ENCODE measurements around the gene OSBPL8. TPM values are rescaled to one million over a fixed set of nuclear protein-coding genes. Genes with fewer than 3 reads are reported as not detected.

OSBPL8 gene, protein sequence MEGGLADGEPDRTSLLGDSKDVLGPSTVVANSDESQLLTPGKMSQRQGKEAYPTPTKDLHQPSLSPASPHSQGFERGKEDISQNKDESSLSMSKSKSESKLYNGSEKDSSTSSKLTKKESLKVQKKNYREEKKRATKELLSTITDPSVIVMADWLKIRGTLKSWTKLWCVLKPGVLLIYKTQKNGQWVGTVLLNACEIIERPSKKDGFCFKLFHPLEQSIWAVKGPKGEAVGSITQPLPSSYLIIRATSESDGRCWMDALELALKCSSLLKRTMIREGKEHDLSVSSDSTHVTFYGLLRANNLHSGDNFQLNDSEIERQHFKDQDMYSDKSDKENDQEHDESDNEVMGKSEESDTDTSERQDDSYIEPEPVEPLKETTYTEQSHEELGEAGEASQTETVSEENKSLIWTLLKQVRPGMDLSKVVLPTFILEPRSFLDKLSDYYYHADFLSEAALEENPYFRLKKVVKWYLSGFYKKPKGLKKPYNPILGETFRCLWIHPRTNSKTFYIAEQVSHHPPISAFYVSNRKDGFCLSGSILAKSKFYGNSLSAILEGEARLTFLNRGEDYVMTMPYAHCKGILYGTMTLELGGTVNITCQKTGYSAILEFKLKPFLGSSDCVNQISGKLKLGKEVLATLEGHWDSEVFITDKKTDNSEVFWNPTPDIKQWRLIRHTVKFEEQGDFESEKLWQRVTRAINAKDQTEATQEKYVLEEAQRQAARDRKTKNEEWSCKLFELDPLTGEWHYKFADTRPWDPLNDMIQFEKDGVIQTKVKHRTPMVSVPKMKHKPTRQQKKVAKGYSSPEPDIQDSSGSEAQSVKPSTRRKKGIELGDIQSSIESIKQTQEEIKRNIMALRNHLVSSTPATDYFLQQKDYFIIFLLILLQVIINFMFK
- 103 TPM for total RNA-seq

DNA sequence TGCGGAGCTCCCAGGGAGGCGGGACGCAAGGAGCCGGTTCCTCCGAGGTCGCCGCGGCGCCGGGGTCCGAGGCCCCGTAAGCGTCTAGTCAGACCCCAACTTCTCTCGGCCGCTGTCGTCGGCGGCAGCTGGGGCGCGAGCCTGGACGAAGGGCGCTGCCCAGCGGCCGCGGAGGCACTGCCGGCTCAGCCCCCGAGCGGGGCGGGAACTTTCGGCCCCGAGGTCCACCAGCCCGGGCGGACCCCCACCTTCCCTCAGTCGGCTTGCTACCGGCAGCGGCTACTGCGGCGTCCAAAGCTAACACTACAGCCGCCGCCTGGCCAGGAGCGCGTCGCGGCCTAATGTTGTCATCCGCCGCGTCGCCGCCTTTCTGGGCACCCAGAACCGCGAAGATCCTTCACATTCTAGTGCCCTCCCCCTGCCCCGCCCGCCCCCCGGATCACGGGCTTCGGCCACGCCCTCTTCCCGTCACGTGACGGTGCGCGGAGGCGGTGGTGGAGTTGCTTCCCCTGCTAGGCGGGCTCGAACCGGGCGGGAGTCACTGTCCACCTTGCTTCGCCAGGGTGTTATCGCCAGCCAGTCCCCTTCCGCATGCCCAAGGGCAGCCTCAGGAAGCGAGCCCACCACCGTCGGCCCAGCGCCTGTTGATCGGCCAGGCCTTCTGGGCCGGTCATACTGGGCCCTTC, at the start of gene OSBPL8:
Gene OSBPL8 (minus strand): TSS at position 372 of the 686 bp plus-strand sequence. CDS start 72,220 bp downstream, outside the sequence.
- peak; percentile 98 for ATAC-seq
- peak; percentile 99 for DNase-seq (ENCODE audit: low spot score)
- intact Hi-C loops (cut with DNase I), result no loop called here

DNA sequence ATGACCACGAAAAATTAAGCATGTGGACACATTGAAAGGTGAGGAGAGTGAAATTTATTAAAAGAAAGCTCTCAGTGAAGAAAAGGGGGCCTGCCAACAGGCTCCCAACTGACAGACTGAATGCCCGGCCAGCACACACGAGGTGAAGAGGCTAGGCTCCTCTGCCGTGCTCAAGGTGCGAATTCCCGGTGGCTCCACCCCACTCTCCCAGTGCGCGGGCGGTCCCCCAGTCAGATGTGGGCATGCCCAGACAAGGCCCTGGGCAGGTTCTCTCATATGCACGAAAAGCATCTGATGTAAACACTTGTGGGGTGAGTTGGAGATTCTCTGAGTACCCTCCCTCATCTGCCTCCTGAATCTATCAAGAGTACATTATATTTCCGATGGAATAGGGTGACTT, 48.5 kb upstream of the OSBPL8 start:
- ATAC-seq, result no peak
- intact Hi-C loops (cut with DNase I), result no loop called here
- DNase-seq (ENCODE audit: low spot score), result no peak

DNA sequence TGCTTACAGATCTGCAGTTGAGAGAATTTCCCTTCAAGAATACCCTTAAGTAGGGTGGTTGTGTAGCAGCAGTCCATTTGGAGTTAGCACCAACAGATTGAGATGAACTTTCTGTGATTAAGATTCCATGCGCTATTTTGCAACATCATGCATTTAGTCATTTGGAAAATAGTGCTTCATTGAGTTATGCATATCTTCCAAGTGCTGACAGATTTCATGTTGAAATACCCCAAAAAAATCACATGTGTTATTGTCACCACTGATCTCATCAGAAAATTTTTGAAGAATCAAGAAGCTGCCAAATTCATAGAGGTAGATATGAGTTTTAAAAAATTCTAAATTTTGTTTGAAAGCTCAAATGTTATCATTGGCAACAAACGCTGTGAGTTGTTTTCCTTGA, 35.5 kb upstream of the OSBPL8 start:
- no peak for DNase-seq (ENCODE audit: low spot score)
- ATAC-seq, result peak; percentile 40
- intact Hi-C loops (cut with DNase I), result no loop called here

DNA sequence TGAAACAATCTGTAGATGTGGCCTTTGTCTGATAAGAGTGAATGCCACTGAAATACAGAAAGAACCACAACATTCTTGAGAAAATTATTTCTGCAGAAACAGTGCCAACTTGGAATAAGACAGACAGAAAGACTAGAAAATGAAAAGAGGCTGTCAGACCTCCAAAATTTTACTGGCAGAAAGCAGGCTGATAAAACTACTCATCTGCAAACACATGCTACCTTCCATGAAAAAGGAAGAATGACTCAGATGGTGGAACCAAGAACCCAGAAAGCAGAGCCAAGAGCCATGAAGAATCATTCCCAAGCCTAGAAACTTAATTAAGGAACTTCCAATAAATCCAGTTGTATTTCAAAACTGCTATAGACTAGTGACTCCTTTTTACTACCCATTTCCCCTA, 31.9 kb upstream of the OSBPL8 start:
- DNase-seq (ENCODE audit: low spot score) (no peak), ATAC-seq (no peak)
- intact Hi-C loops (cut with DNase I), result no loop called here

DNA sequence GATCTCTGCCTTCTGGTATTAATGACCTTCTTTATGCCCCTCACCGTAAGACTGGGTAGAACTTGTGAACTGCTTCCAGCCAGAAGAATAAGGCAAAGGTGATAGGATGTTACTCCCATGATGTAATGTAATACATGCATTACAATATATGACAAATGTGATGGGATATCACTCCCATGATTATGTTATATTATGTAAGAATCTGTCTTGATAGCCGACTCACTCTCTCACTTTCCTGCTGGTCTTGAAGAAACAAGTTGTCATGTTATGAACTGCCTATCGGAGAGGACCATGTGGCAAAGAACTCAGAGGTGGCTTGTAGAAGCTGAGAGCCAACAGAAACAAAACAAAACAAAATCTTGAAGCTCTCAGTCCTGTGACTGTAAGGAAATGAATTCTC, 30.6 kb upstream of the OSBPL8 start:
- DNase-seq (ENCODE audit: low spot score) (no peak), ATAC-seq (no peak)
- intact Hi-C loops (cut with DNase I), result no loop called here

DNA sequence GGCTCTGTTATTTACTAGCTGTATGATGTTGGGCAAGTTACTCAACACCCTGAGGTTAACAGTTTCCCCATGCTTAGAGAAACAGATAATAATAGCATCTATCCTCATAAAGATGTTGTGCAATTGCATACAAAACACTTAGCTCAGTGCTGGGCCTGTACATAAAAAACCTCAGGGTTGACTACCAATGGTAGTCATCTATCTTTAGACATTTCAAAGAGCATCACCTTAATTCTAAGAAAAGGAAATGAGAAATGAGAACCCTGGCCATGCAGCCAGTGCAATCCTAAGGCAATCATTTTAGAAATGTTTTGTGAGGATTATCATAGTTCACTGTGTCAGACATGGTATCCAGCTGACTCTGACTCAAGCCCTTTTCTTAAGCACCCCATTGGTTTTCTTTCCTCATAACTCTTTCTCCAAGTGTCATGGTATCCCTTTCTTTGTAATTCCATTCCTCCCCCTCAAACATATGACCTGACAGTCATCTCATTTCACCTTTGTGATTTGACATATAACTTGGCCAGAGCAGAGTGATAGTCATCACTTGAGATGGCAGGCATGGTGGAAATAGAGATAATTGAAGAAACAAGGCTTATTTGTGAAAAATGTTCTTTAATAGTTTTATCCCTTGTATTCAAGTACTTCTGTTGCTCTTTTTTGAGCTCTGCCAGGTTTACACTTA, 29.5 kb upstream of the OSBPL8 start:
- no peak for DNase-seq (ENCODE audit: low spot score)
- intact Hi-C loops (cut with DNase I), result no loop called here
- ATAC-seq, result peak; percentile 90

DNA sequence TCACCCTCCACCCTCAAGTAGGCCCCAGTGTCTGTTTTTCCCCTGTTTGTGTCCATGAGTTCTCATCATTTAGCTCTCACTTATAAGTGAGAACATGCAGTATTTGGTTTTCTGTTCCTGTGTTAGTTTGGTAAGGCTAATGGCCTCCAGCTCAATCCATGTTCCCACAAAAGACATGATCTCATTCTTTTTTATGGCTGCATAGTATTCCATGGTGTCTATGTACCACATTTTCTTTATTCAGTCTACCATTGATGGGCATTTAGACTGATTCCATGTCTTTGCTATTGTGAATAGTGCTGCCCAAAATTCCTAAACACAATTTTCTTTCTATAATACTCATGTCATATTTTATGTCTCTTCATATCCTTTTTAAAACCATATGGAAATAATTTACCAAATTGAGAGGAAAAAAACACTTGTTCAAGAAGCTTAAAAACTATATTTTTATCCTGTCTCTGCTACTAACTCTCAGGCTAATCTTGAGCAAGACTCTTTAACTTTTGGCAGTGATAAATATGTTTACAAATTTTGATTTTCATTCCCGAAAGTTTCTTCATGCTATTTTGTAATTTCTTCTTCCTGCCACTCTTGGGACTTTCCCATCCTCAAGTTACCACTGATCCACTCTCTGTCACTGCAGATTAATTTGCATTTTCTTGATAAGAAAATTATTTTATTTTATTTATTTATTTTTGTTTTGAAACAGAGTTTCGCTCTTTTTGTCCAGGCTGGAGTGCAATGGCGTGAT, 28.0 kb upstream of the OSBPL8 start:
- ATAC-seq (peak; percentile 59), DNase-seq (ENCODE audit: low spot score) (no peak)
- intact Hi-C loops (cut with DNase I), result no loop called here

DNA sequence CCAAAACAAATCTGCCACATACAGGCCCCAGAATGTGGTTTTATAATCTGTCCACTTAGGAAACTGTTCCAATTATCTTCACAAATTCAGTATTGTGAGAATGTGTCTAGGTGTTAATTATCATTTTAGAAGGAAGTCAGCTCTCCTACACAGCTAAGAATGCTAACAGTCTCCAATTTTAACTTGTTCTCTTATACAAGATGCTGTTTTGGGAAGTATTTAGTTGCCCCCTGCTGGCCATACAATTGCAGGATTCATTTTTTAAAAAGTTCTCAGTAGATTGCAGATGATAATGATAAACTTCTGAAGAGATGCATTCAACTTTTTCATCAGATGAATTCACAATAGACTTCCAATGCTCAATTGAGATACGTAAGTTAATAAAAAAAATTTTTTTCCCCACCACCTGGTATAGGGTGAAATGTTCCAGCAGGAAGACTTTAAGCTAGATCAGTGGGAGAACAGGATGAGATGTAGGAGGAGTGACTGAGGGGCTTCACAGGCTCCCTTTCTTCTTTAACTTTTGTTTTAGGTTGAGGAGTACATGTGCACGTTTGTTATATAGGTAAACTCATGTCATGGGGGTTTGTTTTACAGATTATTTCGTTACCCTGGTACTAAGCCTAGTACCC, 27.3 kb upstream of the OSBPL8 start:
- DNase-seq (ENCODE audit: low spot score) (no peak), ATAC-seq (peak; percentile 44)
- intact Hi-C loops (cut with DNase I), result no loop called here

DNA sequence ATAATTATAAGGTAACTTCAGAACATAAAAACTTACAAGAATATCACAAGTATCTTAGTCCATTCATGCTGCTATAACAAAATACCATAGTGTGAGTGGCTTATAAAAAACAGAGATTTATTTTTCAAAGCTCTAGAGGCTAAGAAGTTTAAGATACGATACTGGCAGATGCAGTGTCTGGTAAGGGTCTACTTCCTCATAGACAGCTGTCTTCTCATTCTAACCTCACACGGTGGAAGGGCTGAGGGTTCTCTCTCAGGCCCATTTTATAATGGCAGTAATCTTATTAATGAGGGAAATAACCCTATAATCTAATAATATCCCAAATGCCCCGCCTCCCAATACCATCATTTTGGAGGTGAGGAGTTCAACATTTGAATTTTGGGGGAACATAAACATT, 23.7 kb upstream of the OSBPL8 start:
- DNase-seq (ENCODE audit: low spot score), result no peak
- intact Hi-C loops (cut with DNase I), result no loop called here
- ATAC-seq, result no peak

DNA sequence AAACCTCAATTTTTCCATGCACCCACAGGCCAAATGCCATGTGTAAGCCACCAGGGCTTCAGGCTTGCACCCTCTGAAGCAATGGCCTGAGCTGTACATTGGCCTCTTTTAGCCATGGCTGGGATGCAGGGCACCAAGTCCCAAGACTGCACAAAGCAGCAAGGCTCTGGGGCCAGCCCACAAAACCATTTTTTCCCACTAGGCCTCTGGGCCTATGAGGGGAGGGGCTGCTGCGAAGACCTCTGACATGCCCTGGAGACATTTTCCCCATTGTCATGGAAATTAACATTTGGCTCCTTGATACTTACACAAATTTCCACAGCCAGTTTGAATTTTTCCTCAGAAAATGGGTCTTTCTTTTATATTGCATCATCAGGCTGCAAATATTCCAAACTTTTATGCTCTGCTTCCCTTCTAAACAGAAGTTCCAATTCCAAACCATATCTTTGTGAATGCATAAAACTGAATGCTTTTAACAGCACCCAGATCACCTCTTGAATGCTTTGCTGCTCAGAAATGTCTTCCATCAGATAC, 14.3 kb upstream of the OSBPL8 start:
- intact Hi-C loops (cut with DNase I), result no loop called here
- ATAC-seq, result no peak
- no peak for DNase-seq (ENCODE audit: low spot score)

DNA sequence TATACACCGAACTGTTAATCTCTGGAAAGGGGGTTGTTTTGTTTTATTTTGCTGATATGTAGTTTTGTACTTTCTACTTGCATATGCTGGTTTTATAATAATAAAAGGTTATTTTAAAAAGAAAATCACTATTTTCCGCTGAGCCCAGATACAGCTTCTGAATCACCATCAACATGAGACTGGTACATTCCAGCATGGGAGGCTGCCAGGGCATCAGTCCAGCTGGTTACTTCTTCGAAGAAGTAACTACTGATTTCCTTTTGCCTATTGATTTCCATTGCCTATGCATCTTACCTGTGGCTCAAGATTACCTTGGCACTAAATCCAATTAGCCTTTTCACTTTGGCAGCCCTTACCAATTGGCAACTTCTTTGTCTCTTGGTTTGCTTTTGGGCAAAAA, 11.7 kb upstream of the OSBPL8 start:
- DNase-seq (ENCODE audit: low spot score), result no peak
- ATAC-seq, result no peak
- intact Hi-C loops (cut with DNase I), result no loop called here

DNA sequence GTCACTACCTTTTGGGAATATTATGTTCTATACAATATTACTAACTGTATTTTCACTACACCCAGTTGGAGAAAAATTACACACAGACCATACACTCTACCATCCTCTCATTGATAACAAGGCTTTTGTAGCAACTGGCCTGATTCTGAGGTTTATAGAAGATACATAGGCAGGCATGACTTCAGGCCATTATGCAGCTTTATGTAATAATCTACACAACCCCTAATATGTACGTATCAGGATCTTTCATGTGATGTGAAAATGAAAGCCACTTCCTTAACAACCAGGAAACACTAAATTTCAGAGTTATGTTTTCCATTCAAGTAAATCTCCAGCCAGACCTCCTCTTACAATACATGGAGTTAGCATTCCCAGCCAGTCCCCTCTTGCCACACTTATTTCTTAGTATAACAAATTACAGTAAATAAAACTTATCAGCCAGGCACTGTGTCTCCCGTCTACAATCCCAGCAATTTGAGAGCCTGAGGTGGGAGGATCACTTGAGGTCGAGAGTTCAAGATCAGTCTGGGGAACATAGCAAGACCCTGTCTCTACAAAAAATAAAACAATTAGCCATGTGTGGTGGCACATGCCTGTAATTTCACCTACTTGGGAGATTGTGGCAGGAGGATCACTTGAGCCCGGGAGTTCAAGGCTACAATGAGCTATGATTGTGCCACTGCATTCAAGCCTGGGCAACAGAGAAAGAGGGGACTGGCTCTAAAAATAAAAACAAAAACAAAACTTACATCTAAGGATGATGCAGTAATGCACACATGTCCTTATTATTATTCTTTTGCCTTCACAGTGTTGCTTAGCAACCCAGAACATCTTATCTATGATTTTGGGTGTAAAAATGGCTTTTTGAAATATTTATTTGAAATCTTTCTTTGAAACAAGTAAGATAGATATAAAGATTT, 10.4 kb upstream of the OSBPL8 start:
- no peak for DNase-seq (ENCODE audit: low spot score)
- no peak for ATAC-seq
- intact Hi-C loops (cut with DNase I), result no loop called here

DNA sequence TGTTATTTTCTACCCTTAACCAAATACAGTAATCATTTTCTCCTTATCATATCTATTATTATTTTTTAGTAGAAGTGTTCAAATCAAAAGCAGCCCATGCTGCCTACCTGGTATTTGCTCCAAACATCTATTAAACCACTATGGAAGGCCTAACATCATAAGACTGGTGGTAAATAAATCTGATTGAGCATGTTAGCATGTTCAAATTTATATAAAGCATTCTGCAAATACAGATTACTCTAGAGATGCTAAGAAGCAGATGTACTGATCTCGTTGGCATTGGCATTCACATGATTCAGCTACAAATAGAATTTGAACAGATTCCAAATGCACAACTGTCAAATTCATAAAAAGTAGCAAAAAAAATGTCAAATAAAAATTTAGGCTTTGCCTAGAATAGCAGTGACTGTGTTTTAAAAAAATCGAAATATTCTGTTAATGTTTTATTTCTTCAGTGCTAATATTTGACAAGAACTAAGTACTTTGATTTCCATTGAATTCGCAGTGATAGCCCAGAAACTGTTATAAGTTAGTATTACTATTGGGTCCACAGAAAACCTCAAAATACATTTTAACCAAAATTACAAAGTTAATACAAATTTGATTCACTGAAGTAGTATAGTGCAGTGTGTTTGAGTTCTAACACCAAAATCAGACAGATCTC, 9.4 kb upstream of the OSBPL8 start:
- intact Hi-C loops (cut with DNase I), result no loop called here

DNA sequence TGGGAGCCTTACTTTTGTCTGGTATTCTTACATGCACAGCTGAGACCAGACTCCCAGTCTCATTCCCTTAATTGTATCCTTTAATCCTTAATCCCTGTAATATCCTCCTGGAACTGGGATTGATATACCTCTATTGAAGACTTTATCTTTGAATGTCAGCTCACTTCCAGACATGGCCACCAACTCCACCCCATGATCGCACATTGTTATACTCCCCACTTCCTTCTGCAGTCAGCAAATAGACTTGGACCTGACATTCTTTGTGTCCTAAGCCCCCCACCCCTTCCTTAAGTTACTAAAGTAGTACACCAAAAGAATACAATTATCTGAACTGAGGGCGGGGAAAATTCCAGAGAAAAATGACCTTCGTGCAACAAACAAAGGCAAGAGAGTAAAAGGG, 8.6 kb upstream of the OSBPL8 start:
- no peak for DNase-seq (ENCODE audit: low spot score)
- intact Hi-C loops (cut with DNase I), result no loop called here
- ATAC-seq, result no peak

More for the DNA sequence above, 9.4 kb upstream of the OSBPL8 start:
- ATAC-seq, result no peak
- DNase-seq (ENCODE audit: low spot score), result no peak

DNA sequence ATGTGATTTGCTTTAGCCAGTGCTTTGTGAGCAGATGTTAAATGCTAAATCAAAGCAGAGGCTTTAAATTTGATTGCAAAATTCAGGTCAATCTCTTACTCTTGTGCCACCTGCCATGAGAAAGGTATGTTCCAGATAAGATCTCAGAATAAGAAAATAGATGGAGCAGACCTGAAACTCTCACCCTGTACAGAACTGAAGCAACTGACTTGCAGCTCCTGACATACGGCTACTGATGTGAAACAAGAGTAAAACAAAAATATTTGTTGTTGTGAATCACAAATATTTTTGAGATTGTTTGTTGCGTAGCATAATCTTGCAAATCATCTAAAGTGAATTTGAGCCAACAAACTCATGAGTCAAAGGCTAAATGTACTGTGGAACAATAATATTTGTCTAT, 3.5 kb upstream of the OSBPL8 start:
- intact Hi-C loops (cut with DNase I), result no loop called here
- ATAC-seq, result no peak
- DNase-seq (ENCODE audit: low spot score), result no peak

DNA sequence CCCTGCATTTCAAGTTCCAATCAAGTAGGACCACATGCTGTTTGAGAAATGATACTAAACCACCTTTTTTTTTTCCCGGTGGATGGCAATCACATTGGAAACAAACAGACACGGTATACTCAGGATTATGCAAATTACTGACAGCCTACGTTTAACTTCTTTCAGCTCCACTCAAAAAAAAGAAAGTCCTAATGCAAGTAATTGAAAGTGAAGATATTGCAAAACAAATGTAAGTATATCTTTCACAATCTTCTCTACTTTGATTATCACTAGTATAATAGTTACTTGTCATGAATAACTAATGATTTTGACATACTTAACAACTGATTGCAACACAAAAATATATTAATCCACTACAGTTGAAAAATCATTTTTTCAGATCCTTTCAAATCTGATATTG, 2.6 kb upstream of the OSBPL8 start:
- ATAC-seq, result no peak
- DNase-seq (ENCODE audit: low spot score), result no peak
- intact Hi-C loops (cut with DNase I), result no loop called here
